Upper lobe of left lung (tissue), 4 donors: ENCODE data around the gene PXMP4.

ENCODE experiments used
- POLR2A ChIP-seq, 4 donors: fragments of 450-650 bp; IDR thresholded peaks; one replicate each; pipeline ENCODE4 v1.5.1; 2016 to 2017; ENCODE audit warnings: antibody characterized with exemption in 4 of 4, mild to moderate bottlenecking in 2 of 4
- POLR2AphosphoS5 ChIP-seq, 2 donors: sonication (generic); formaldehyde crosslinking; IDR thresholded peaks; one replicate each; pipeline ENCODE4 v1.5.1; 2017; ENCODE audit warnings: antibody characterized with exemption in 2 of 2
- TF ChIP-seq, protein P1 (sequence below), 6 experiments: fragments of 450-650 bp in 4 of 6; fragments of 200-600 bp in 2 of 6; sonication (generic) in 2 of 6; IDR thresholded peaks; one replicate each; pipeline ENCODE4 v1.5.1; 2016 to 2019; ENCODE audit warnings: antibody characterized with exemption in 6 of 6

DNA sequence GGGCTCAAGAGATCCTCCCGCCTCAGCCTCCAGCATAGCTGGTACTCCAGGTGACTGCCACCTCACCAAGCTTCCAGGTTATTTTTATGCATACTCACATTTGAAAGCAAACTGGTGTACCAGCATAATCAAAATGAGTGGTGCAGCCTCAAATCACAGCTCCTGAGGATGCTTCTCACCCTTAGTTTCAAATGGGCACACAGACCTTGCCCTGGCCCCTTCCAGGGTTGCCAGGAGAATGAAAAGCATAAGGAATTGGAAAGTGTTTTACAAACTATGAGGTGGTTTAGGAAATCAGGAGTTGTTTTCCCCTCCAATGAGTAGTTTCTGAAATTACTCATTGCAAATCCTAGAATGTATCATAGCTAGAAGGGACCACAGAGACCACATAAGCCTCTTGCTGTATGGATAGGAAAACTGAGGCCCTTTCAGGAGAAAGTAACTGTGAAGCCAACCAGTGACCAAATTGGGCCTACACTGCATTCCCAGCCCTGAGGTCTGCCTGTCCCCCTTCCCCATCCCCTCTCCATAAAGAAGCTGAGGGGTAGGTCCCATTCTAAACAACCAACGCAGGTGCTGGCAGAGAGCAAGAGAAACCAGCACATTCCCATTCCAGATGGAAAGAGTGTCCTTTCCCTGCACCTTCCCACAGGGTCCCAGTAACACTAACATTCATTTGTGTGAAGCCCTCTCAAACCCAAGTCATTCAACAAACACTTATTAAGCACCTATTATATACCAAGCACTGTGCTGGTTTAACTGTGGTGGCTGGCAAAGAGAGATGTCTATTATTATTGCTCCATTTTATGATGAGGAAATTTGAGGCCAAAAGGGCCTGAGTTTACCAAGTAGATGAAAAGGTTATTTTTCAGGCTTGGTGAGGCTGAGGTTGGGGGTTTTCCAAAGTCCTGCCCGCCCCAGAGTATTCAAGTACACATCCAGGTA lies 31.8 kb downstream of the PXMP4 start:
- no peak for TF ChIP-seq POLR2A (IDR thresholded peaks at IDR 0.05)
- TF ChIP-seq, protein P1, sequence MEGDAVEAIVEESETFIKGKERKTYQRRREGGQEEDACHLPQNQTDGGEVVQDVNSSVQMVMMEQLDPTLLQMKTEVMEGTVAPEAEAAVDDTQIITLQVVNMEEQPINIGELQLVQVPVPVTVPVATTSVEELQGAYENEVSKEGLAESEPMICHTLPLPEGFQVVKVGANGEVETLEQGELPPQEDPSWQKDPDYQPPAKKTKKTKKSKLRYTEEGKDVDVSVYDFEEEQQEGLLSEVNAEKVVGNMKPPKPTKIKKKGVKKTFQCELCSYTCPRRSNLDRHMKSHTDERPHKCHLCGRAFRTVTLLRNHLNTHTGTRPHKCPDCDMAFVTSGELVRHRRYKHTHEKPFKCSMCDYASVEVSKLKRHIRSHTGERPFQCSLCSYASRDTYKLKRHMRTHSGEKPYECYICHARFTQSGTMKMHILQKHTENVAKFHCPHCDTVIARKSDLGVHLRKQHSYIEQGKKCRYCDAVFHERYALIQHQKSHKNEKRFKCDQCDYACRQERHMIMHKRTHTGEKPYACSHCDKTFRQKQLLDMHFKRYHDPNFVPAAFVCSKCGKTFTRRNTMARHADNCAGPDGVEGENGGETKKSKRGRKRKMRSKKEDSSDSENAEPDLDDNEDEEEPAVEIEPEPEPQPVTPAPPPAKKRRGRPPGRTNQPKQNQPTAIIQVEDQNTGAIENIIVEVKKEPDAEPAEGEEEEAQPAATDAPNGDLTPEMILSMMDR (IDR thresholded peaks at IDR 0.05), result no peak
- TF ChIP-seq POLR2AphosphoS5 (IDR thresholded peaks at IDR 0.05), result no peak
